C4-2B (cell line): ENCODE results near the gene DYNLT3.

ENCODE experiments used
- ZFX ChIP-seq: fragments of 450-650 bp; IDR thresholded peaks from 2 replicates; pipeline ENCODE4 v1.6.1; 2017
- TF ChIP-seq, protein P1 (sequence below): fragments of 450-650 bp; conservative IDR thresholded peaks from 2 replicates; pipeline ENCODE4 v1.5.1; 2017; ENCODE audit warnings: mild to moderate bottlenecking

DNA sequence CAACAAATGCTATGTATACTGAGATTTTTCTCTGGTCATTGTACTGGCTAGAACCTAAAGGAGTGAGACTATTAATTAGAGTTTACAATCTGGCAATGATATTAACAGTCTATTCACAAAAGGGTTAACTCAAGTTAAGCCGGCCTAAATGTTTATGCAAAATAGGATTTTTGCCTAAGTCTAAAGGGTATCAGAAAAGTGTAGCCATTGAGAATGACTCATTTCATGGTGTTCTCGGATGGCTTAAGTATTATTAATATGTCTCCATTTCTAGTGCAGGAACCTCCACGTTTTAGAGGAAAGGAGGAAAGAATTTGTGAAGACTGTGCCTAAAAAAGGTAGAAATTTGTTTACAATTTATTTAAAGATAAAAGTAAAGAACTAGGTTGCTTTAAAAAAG lies 29.8 kb downstream of the DYNLT3 start:
- TF ChIP-seq, protein P1, sequence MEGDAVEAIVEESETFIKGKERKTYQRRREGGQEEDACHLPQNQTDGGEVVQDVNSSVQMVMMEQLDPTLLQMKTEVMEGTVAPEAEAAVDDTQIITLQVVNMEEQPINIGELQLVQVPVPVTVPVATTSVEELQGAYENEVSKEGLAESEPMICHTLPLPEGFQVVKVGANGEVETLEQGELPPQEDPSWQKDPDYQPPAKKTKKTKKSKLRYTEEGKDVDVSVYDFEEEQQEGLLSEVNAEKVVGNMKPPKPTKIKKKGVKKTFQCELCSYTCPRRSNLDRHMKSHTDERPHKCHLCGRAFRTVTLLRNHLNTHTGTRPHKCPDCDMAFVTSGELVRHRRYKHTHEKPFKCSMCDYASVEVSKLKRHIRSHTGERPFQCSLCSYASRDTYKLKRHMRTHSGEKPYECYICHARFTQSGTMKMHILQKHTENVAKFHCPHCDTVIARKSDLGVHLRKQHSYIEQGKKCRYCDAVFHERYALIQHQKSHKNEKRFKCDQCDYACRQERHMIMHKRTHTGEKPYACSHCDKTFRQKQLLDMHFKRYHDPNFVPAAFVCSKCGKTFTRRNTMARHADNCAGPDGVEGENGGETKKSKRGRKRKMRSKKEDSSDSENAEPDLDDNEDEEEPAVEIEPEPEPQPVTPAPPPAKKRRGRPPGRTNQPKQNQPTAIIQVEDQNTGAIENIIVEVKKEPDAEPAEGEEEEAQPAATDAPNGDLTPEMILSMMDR: no peak
- TF ChIP-seq ZFX: no peak
